ENCODE data around the gene NRXN3.

DNA sequence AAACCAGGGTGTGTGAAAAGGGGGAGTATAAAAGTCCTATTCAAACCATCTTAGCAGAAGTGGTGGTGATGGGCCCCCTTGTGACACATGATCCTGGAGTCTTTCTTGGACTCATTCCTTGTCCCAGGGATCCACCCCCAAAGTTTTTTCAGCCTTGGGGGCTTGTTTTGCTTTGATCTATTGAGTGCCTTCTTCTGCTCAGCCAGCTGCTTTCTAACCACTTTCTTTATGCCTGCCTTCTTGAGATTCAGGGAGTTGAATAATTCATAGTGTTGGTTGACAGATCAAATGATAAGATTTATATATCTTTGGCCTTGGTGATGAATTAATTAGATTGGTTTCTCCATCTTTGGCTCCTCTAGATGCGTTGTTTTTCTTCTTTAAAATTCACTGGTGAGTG is 1114.4 kb downstream of the NRXN3 start:
- TF ChIP-seq, protein P1, sequence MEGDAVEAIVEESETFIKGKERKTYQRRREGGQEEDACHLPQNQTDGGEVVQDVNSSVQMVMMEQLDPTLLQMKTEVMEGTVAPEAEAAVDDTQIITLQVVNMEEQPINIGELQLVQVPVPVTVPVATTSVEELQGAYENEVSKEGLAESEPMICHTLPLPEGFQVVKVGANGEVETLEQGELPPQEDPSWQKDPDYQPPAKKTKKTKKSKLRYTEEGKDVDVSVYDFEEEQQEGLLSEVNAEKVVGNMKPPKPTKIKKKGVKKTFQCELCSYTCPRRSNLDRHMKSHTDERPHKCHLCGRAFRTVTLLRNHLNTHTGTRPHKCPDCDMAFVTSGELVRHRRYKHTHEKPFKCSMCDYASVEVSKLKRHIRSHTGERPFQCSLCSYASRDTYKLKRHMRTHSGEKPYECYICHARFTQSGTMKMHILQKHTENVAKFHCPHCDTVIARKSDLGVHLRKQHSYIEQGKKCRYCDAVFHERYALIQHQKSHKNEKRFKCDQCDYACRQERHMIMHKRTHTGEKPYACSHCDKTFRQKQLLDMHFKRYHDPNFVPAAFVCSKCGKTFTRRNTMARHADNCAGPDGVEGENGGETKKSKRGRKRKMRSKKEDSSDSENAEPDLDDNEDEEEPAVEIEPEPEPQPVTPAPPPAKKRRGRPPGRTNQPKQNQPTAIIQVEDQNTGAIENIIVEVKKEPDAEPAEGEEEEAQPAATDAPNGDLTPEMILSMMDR (IDR thresholded peaks at IDR 0.05) = no peak
- TF ChIP-seq TCF7L2 (IDR thresholded peaks at IDR 0.05; ENCODE audit: low read depth, low read length) (no peak), SIN3A (IDR thresholded peaks at IDR 0.05; ENCODE audit: borderline replicate concordance, insufficient read depth, low read depth, low read length) (no peak), POLR2AphosphoS5 (IDR thresholded peaks at IDR 0.05; ENCODE audit: low read depth, low read length) (no peak)

All from Panc1 (cell line).